Lower leg skin (tissue), 4 donors: ENCODE measurements around the gene KCNA10. TPM values are rescaled to one million over a fixed set of nuclear protein-coding genes. Genes with fewer than 3 reads are reported as not detected.
"Not testable (repeated sequence)": the region's sequence is repeated elsewhere in the genome, so short reads cannot be mapped to it uniquely, and the experiment has no call there.

Experiments used
- DNase-seq, 2 donors: peaks; one replicate each; pipeline ENCODE4 v3.0.0-alpha.2; 2019; ENCODE audit warnings: low spot score in 2 of 2
- H3K4me3 ChIP-seq: fragments of 200-600 bp; sonication (generic); 2 replicates; pipeline ENCODE4 v1.5.1; 2017; ENCODE audit warnings: mild to moderate bottlenecking, low read depth; ENCODE audit not compliant: poor library complexity, severe bottlenecking
- POLR2A ChIP-seq, 2 donors: fragments of 450-650 bp; IDR thresholded peaks; one replicate each; pipeline ENCODE4 v1.6.1; 2016 to 2017; ENCODE audit warnings: antibody characterized with exemption in 2 of 2, mild to moderate bottlenecking in 1 of 2, moderate library complexity in 1 of 2
- WGBS, 2 donors: methylation state at CpG; one replicate each; pipeline ENCODE4 v1.1.5; 2018; 5-methylcytosine and 5-hydroxymethylcytosine counted together
- intact Hi-C: fragments of 100-400 bp; cut with DNase I; formaldehyde crosslinking; loops from one replicate; pipeline ENCODE4 v1.15.0; 2023; ENCODE audit warnings: low total_unique reads
- total RNA-seq, 4 donors: library from RNA; depleted of rRNA; stranded (reverse); fragments of >200 nt; gene quantifications; one replicate each; pipeline ENCODE4 v1.1.0, GENCODE V29; 2016
- TF ChIP-seq, protein P1 (sequence below), 3 donors: fragments of 450-650 bp; IDR thresholded peaks; one replicate each; pipeline ENCODE4 v1.5.1; 2016; ENCODE audit warnings: antibody characterized with exemption in 3 of 3, mild to moderate bottlenecking in 3 of 3, moderate library complexity in 2 of 3

KCNA10 gene
- total RNA-seq, 4 donors from 2014 or later = not detected

DNA sequence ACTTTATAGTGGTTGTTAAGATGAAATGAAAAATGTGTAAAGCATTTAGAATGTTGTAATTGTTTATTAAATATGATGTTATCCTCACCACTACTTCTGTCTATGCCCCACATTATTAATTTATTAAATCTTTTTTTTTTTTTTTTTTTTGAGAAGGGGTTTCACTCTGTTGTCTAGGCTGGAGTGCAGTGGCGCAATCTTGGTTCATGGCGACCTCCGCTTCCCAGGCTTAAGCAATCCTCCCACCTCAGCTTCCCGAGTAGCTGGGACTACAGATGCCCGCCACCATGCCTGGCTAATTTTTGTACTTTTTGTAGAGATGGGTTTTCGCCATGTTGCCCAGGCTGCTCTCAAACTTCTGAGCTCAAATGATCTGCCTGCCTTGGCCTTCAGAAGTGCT is 7.5 kb downstream of the KCNA10 start:
- 91 to 94% methylated on average over 6 of the region's 6 CpGs for WGBS, 2 donors
- no peak for TF ChIP-seq POLR2A (IDR thresholded peaks at IDR 0.05)
- TF ChIP-seq, protein P1, sequence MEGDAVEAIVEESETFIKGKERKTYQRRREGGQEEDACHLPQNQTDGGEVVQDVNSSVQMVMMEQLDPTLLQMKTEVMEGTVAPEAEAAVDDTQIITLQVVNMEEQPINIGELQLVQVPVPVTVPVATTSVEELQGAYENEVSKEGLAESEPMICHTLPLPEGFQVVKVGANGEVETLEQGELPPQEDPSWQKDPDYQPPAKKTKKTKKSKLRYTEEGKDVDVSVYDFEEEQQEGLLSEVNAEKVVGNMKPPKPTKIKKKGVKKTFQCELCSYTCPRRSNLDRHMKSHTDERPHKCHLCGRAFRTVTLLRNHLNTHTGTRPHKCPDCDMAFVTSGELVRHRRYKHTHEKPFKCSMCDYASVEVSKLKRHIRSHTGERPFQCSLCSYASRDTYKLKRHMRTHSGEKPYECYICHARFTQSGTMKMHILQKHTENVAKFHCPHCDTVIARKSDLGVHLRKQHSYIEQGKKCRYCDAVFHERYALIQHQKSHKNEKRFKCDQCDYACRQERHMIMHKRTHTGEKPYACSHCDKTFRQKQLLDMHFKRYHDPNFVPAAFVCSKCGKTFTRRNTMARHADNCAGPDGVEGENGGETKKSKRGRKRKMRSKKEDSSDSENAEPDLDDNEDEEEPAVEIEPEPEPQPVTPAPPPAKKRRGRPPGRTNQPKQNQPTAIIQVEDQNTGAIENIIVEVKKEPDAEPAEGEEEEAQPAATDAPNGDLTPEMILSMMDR (IDR thresholded peaks at IDR 0.05) = no peak
- intact Hi-C loops = no loop called here
- H3K4me3 ChIP-seq = no peak overlapping the region
- no peak for DNase-seq

DNA sequence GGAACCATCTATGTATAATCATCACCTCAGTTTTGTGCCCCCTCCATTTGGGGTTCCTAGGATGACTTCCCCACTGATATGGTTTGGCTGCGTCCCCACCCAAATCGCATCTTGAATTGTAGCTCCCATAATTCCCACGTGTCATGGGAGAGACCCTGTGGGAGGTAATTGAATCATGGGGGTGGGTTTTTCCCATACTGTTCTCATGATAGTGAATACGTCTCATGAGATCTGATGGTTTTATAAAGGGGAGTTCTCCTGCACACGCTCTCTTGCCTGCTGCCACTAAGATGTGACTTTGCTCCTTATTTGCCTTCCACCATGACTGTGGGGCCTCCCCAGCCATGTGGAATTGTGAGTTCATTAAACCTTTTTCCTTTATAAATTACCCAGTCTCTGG is 8.1 kb downstream of the KCNA10 start:
- DNase-seq, intact Hi-C loops, H3K4me3 ChIP-seq: not testable (repeated sequence)
- 91 to 92% methylated on average over 5 of the region's 5 CpGs for WGBS, 2 donors

DNA sequence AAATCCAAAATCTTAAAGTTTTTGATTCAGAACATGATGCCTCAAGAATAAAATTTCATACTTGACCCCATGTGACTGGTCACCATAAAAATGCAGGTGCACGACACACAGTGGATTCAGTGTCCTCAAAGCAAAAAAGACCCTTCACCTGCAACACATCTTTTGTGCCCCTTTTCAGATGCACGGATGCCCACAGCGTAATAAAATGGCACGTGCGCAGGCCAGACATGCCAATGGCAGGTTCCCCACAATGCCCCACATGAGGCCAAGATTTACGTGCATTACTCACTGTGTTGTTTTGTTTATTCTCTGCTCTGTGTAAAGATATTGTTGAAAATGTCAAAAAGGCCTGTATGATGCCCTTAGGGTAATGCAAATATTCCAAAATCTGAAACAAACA is 9.3 kb downstream of the KCNA10 start:
- no peak overlapping the region for H3K4me3 ChIP-seq
- no peak for DNase-seq
- intact Hi-C loops = no loop called here
- TF ChIP-seq, protein P1 (IDR thresholded peaks at IDR 0.05) = no peak
- no peak for TF ChIP-seq POLR2A (IDR thresholded peaks at IDR 0.05)
- 89 to 94% methylated on average over 6 of the region's 6 CpGs for WGBS, 2 donors

DNA sequence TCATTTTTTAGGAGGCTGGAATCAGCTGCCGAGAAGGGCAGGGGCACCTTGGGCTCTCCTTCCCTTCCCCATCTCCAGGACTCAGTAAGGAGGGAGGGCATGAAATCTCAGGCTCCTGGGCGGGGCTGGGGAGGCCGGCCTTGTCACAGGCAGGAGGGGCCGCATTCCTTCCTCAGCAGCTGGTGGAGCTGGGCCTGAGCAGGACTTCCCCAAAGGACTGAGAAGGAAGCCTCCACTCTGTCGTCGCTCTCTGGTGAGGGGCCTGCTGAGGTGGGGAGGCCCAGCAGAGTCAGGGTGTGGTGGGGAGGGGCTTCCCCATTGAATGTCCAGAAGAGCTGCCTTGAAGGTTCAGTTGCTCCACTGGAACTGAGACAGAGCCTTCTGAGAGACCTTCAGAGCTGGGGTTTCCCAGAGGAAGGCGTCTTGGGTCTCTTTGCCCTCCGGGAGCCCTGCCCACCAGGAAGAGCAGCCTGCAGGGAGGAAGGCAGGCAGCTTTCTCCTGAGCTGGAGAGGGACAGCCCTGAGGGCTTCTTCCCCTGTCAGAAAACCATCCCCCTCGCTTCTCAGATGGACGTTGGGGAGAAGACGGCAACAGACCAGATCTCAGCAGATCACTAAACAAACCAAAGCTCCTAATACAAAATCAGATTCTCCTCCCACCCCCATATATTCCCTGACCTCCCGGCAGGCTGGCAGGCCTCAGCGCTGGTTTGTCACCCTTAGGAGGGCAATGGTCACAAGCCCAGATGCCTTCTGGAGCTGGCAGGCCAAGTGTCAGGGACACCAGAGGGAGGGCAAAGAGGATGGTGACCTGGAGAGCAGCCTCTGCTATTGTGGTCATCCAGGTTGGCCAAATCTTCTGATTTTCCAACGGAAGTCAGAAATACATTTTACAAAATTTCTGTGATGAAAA is 10.7 kb downstream of the KCNA10 start:
- DNase-seq = peak; percentile 35 to 87
- intact Hi-C loops = no loop called here
- WGBS, 2 donors = 50 to 54% methylated on average over 14 of the region's 14 CpGs
- H3K4me3 ChIP-seq = no peak overlapping the region
- TF ChIP-seq, protein P1 (IDR thresholded peaks at IDR 0.05) = no peak
- TF ChIP-seq POLR2A (IDR thresholded peaks at IDR 0.05) = no peak

DNA sequence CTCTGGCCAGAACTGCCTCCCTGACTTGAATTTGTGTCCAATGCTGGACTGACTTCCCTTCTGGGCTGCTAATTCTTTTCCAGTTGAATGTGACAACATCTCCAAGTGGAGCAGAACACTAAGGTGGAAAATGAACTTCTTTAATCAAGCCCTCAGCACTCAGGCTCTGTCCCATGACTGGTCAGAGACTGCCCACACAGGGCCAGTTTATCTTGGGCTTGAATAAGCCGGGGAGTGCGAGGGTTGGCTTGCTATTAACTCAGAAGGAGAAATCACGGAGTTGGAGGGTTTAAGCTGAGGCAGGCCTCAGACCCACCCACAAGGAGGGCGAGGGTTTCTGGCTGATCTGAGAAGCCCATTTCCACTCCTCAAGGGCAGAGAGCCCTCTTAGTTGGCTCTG is 12.4 kb downstream of the KCNA10 start:
- no peak for DNase-seq
- TF ChIP-seq, protein P1 (IDR thresholded peaks at IDR 0.05) = no peak
- TF ChIP-seq POLR2A (IDR thresholded peaks at IDR 0.05) = no peak
- 79 to 92% methylated on average over 4 of the region's 4 CpGs for WGBS, 2 donors
- intact Hi-C loops = no loop called here
- no peak overlapping the region for H3K4me3 ChIP-seq

DNA sequence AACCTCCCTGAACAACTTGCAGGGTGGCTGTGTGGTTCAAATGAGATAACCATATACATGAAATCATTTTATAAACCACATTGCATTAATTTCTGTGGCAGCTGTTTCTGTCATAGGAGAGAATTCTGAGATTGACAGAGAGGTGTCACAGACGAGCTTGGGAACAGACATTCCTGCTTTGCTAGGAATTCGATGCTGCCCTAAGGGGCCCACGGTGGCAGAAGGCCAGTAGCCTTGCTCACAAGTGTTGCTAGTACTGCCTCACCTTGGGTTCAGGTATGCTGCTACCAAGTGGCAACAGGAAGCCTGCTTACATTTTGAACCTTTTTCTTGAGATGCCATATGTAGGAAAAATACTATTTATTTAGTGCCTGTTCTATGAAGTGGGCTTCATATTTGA is 13.4 kb downstream of the KCNA10 start:
- WGBS, 2 donors = 20 to 26% methylated on average over 2 to 3 of the region's 3 CpGs
- no peak for DNase-seq
- TF ChIP-seq, protein P1 (IDR thresholded peaks at IDR 0.05) = no peak
- TF ChIP-seq POLR2A (IDR thresholded peaks at IDR 0.05) = no peak
- H3K4me3 ChIP-seq = no peak overlapping the region
- intact Hi-C loops = no loop called here
